Measurements from ENCODE around the gene PDCL2. TPM values are rescaled to one million over a fixed set of nuclear protein-coding genes. Genes with fewer than 3 reads are reported as not detected.

The PDCL2 gene
- polyA plus RNA-seq, 3 donors = not detected

GRCh38 chr4:55510685-55511084 lies 81.4 kb downstream of the PDCL2 start:
- Histone ChIP-seq H3K4me2 (replicated peaks; ENCODE audit: extremely low read depth, low read length, poor library complexity, severe bottlenecking) (no peak overlapping the region), H3K79me2 (ENCODE audit: insufficient read depth, low read length) (no peaks in the 10 kb centered on the region), H3K36me3 (replicated peaks in 1 of 2; ENCODE audit: control insufficient read depth in 1 of 2, insufficient read depth in 2 of 2, low read length in 2 of 2) (peaks cover 0 to 20% of the 10 kb centered on the region in 2 donors), H3K9ac (ENCODE audit: insufficient read depth, low read length, poor library complexity, severe bottlenecking) (no peak overlapping the region), H3K27ac (ENCODE audit: low read depth in 1 of 2, low read length in 2 of 2) (no peak overlapping the region), H3K4me3 (replicated peaks in 1 of 3; ENCODE audit: low read depth in 2 of 3, low read length in 3 of 3) (no peak overlapping the region), H4K20me1 (ENCODE audit: insufficient read depth, low read length) (peaks cover 3% of the 10 kb centered on the region), H2AFZ (ENCODE audit: insufficient read depth, low read depth, low read length, poor library complexity, severe bottlenecking) (no peak overlapping the region), H3K27me3 (ENCODE audit: control insufficient read depth in 2 of 2, insufficient read depth in 2 of 2, low read length in 2 of 2) (no peaks in the 10 kb centered on the region), H3K4me1 (ENCODE audit: control insufficient read depth in 1 of 2, insufficient read depth in 2 of 2, low read length in 2 of 2) (no peaks in the 10 kb centered on the region), H3K9me3 (replicated peaks in 1 of 2; ENCODE audit: control insufficient read depth in 1 of 2, insufficient read depth in 1 of 2, low read length in 2 of 2) (no peaks in the 10 kb centered on the region)
- TF ChIP-seq, protein P1, sequence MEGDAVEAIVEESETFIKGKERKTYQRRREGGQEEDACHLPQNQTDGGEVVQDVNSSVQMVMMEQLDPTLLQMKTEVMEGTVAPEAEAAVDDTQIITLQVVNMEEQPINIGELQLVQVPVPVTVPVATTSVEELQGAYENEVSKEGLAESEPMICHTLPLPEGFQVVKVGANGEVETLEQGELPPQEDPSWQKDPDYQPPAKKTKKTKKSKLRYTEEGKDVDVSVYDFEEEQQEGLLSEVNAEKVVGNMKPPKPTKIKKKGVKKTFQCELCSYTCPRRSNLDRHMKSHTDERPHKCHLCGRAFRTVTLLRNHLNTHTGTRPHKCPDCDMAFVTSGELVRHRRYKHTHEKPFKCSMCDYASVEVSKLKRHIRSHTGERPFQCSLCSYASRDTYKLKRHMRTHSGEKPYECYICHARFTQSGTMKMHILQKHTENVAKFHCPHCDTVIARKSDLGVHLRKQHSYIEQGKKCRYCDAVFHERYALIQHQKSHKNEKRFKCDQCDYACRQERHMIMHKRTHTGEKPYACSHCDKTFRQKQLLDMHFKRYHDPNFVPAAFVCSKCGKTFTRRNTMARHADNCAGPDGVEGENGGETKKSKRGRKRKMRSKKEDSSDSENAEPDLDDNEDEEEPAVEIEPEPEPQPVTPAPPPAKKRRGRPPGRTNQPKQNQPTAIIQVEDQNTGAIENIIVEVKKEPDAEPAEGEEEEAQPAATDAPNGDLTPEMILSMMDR (IDR thresholded peaks at IDR 0.05) = no peak
- Mint-ChIP-seq H3K9me3 (peaks cover 0 to 3% (median 2%) of the 10 kb centered on the region in 7 donors), H3K27ac (no peak overlapping the region), H3K4me3 (no peak overlapping the region), H3K36me3 (peaks cover 11 to 16% of the 10 kb centered on the region in 2 donors), H3K27me3 (ENCODE audit: low read depth in 3 of 3) (no peaks in the 10 kb centered on the region), H3K4me1 (peaks cover 6% of the 10 kb centered on the region)
- DNase-seq = no peak
- intact Hi-C loops (cut with micrococcal nuclease) = no loop called here

- Mint-ChIP-seq H3K36me3 (peaks cover 11 to 19% of the 10 kb centered on the region in 2 donors), H3K27me3 (ENCODE audit: low read depth in 3 of 3) (no peaks in the 10 kb centered on the region), H3K27ac (peak overlapping the region in 1 of 7 donors; percentile 63), H3K4me3 (no peak overlapping the region), H3K4me1 (peaks cover 6% of the 10 kb centered on the region), H3K9me3 (peaks cover 0 to 3% (median 2%) of the 10 kb centered on the region in 7 donors)
- H3K27ac ChIP-seq (ENCODE audit: low read depth in 1 of 2, low read length in 2 of 2) = no peak overlapping the region
- no peaks in the 10 kb centered on the region for H3K27me3 ChIP-seq (ENCODE audit: control insufficient read depth in 2 of 2, insufficient read depth in 2 of 2, low read length in 2 of 2)
- H2AFZ ChIP-seq (ENCODE audit: insufficient read depth, low read depth, low read length, poor library complexity, severe bottlenecking) = no peak overlapping the region
- no peak overlapping the region for H3K4me3 ChIP-seq (replicated peaks in 1 of 3; ENCODE audit: low read depth in 2 of 3, low read length in 3 of 3)
- DNase-seq = no peak
- WGBS (ENCODE audit: insufficient coverage) = no CpG with 5 or more reads among the region's 3 CpGs
- no peak overlapping the region for H3K4me2 ChIP-seq (replicated peaks; ENCODE audit: extremely low read depth, low read length, poor library complexity, severe bottlenecking)
- TF ChIP-seq, protein P1 (IDR thresholded peaks at IDR 0.05) = no peak
- peaks cover 0 to 24% of the 10 kb centered on the region in 2 donors for H3K36me3 ChIP-seq (replicated peaks in 1 of 2; ENCODE audit: control insufficient read depth in 1 of 2, insufficient read depth in 2 of 2, low read length in 2 of 2)
- no peaks in the 10 kb centered on the region for H3K9me3 ChIP-seq (replicated peaks in 1 of 2; ENCODE audit: control insufficient read depth in 1 of 2, insufficient read depth in 1 of 2, low read length in 2 of 2)
- no peaks in the 10 kb centered on the region for H3K79me2 ChIP-seq (ENCODE audit: insufficient read depth, low read length)
- H3K4me1 ChIP-seq (ENCODE audit: control insufficient read depth in 1 of 2, insufficient read depth in 2 of 2, low read length in 2 of 2) = no peaks in the 10 kb centered on the region
- H3K9ac ChIP-seq (ENCODE audit: insufficient read depth, low read length, poor library complexity, severe bottlenecking) = no peak overlapping the region
- intact Hi-C loops (cut with micrococcal nuclease) = no loop called here
- peaks cover 3% of the 10 kb centered on the region for H4K20me1 ChIP-seq (ENCODE audit: insufficient read depth, low read length)
These were observed 82.8 kb downstream of the PDCL2 start for GRCh38 chr4:55509266-55509665.

All from CD14-positive monocyte (primary cell).